Stimulated activated CD8-positive, alpha-beta memory T cell treated with anti-CD3 and anti-CD28 coated beads, Interleukin-12 subunit alpha, Interleukin-12 subunit beta, amount 100 ng/mL, for 24 hours (primary cell): ENCODE measurements around the gene WSCD1.

Experiments
- DNase-seq: peaks from one replicate; pipeline ENCODE4 v3.0.0-alpha.2; 2020; ENCODE audit errors: extremely low read depth

The WSCD1 gene

DNA sequence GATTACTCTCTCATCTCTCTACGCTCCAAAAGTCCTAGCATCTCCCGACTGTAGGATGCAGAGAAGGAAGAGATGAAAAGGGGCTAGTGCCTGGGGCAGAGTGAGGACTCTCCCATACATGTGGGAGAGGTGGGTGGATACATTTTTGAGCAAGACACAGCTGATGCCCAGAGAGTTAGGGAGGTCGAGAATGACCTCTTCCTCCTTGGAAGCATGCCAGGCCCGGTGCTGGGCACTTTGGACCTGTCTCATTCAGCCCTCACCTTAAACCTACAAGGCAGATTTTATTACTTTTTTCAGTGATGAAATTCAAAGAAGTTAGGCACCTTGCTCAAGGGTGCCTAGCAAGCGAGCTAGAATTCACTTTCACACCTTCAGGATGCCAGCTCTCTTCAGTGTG is 38.2 kb downstream of the WSCD1 start:
- no peak for DNase-seq

DNA sequence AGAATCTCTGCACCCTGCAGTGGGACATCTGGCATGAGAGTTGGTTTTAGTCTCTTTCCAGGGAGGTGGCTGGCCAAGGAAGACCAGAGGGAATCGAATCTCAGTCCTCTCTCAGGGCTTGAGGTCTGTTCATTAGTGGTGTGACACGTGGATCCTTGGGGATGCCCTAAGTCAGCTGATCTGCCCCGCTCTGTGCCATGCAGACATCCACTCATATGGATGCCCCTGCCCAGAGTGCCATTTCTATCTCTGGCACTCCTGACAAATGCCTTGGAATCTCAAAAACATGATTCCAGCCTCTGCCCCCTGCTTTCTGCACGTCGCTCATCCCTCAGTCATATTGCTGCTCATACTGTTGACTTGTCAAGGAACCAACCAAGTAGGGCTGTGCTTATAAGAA is 38.8 kb downstream of the WSCD1 start:
- DNase-seq = no peak

DNA sequence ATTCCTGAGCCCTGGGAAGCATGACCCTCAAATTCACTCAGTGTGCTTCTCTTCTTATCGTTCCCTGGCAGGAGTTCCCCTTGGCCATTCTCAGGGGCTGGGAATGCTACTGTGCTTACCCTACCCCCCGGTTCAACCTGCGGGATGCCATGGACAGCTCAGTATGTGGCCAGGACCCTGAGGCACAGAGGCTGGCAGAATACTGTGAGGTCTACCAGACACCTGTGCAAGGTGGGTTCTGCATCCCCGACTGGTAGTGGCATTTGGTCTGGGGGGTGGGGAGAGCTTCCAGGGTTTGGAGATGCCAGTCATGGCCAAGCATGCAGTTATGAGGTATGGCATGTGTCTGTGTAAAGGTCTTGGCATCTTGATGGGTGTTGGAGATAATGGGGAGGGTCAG is 39.4 kb downstream of the WSCD1 start:
- no peak for DNase-seq

DNA sequence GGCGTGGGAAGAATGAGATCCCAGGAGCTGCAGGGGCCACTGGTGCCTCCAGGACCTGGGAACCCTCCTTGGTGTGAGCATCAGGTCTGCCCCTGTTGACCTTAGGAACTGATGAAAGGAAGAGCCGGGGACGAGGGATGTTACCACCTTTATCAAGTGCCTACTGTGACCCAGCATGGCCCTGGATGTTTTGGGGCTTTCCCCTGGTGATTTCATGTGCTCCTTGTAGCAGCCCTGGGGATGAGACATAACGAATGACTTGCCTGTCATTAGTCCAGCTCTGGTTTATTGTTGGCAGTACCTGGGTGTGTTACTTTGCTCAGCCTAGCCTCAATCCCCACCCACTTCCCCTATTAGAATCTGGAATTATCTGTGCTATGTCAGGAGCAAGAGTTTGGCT is 39.9 kb downstream of the WSCD1 start:
- no peak for DNase-seq

- DNase-seq = no peak
Observed at GRCh38 chr17:6110592-6110991, 40.4 kb downstream of the WSCD1 start.

DNA sequence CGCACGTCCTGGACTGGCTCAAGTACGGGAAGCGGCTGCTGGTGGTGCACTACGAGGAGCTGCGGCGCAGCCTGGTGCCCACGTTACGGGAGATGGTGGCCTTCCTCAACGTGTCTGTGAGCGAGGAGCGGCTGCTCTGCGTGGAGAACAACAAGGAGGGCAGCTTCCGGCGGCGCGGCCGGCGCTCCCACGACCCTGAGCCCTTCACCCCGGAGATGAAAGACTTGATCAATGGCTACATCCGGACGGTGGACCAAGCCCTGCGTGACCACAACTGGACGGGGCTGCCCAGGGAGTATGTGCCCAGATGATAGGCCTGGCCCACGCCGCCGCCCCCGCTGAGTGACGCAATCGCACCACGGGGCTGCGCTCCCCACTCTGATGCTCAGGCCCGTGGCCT is 50.2 kb downstream of the WSCD1 start:
- DNase-seq = no peak

DNA sequence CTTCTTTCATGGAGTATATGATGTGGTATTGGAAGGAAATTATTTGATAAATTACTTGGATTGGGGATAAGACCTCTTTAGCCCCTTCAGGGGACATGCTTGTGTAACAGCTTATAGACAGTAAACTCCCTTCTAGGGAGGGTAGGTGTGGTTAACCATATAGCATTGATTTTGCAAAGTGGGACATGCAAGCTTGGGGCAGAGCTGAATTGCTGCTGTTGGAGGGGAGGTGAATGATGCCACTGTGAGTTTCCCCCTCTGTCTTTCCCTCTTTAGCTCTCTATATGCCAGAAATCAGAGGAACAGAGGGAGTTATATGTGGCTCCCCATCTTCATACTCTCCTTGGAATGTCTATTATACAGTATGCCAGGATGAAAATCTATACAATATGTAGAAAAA is 54.7 kb downstream of the WSCD1 start:
- DNase-seq = no peak

DNA sequence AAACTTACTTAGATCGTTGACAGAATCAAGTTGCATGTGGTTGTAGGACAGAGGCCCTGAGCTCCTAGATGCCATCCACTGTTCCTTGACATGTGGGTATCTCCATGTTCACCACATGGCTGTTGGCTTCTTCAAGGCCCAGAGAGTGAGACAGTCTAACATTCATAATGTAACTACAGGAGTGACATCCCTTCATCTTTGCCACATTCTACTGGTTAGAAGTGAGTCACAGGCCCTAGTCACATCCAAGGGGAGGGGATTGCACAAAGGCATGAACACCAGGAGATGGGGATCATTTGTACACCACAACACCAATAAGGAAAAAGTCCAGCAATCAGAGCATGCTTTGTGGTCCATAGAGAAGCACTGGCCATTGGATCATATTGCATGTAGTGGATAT is 56.6 kb downstream of the WSCD1 start:
- DNase-seq = no peak

DNA sequence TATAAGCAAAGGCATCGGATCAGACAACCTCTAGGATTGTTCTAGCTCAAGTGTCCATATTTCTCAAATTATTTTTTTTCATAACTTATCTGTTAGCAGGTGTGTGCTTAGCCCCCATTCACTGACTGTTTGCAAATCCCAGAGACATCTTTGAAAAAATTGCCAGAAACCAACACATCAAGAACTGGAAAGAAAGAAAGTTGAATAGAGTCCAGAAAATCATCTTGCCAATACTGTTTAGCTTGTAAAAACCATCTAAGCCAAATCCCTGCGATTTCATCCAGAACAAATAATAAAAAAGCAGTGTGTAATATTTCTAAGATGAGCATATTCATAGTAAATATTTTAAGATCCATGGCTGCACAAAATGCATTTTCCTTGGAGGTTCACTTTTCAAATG is 64.5 kb downstream of the WSCD1 start:
- no peak for DNase-seq

GRCh38 chr17:6135236-6135635 is 65.1 kb downstream of the WSCD1 start:
- no peak for DNase-seq

- DNase-seq = no peak
Observed at GRCh38 chr17:6135996-6136395, 65.8 kb downstream of the WSCD1 start.

- DNase-seq = no peak
Observed at GRCh38 chr17:6137716-6138502, 67.7 kb downstream of the WSCD1 start.

- DNase-seq = no peak
Observed at GRCh38 chr17:6138761-6139446, 68.7 kb downstream of the WSCD1 start.

DNA sequence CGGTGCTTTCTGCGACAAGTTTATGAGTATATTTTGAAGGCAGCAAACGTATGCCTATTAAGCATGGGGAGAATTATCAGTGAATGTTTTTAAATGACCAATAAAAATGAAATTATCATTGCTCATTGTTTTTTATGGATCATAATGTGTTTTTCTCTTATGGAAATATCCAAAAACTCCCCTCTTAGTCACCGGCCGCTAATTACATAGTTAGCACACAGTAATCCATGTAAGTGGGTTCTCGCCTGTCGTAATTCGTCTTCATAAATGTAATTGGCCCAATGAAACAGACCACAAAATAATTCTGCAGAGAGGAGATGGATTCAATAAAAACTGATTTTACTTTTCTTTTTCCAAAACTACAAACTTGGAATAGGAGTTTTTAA is 69.3 kb downstream of the WSCD1 start:
- DNase-seq = no peak

GRCh38 chr17:6140188-6140587 is 70.0 kb downstream of the WSCD1 start:
- no peak for DNase-seq

DNA sequence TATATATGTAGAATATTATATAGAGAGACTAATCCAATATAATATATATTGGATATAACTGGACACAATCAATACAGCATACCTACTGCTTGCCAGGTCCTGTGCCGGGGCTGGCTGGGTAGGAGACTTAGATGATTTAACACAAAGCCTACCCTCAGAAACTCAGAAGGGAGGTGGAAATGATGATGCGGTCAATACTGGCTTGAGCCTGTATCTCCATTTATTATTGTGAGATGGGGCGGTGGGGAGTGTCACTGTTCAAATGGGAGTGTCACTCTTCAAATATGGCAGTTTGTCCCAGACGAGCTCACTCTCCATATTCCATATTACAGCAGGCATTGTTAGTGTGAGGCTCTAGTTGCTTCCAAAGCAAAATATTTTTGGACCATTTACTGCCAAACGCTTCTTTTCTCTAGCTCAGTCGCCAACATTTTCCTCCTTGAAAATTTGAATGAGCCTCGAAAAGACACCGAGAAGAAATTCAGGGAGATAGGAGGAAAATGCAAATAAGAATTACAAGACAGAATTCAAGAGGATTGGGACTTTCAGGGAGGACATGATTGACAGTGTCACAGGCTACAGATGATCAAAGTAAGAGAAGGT is 70.7 kb downstream of the WSCD1 start:
- DNase-seq = no peak

GRCh38 chr17:6142701-6143100 is 72.5 kb downstream of the WSCD1 start:
- DNase-seq = no peak

- DNase-seq = no peak
Observed at GRCh38 chr17:6145946-6146345, 75.8 kb downstream of the WSCD1 start.

DNA sequence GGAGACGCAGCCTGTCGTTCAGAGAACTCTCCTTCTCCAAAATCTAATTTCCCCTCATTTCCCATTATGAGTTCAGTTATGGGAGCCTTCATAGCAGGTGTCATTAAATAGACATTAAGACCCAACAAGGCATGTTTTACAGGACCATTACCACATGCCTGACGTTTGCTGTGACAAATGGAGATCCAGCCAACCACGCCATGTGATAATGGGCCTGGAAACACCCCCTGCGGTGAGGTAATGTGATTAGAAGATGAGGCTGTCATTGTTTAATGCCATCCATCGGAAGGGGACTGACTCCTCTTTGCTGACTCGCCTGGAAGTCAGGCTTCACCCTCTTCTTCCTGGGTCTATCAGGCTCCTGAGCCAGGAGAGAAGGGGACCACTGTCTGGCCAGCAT is 76.9 kb downstream of the WSCD1 start:
- no peak for DNase-seq

DNA sequence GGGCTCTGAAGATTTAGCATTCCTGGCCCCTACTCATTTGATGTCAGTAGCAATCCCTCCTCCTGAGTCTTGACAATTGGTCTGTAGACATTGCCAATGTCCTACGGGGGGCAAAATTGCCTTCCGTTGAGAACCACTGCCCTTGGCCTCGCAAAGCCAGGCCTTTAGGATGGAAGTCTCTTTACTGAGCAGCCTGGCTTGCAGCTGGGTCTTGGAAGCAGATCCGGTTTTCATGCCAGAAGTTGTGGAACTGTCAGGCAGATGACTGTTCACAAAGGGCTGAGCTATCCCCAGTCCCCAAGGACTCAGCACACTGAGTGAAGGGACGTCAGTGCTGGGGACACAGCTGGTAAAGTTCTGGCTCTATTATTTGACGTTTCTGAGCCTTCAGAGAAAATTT is 83.2 kb downstream of the WSCD1 start:
- no peak for DNase-seq

DNA sequence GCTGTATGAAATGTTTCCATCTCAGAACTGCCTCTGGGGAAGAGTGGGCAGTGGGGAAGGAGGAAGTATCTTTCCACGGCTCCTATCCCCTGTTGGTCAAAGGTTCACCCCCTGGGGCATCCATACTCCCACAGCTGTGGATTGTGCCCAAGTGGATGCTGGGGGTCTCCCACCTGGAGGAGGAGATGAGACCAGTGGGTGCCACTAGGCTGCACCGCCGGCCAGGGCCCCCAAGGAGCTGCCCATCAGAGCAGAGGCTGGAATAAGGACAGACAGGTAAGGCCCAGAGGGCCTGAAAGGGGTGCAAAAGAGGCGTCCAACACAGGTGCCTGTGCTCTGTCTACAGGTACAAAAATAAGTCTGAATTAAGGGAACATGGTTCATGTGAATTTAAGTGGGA is 87.5 kb downstream of the WSCD1 start:
- DNase-seq = no peak

- DNase-seq = no peak
Observed at GRCh38 chr17:6159541-6160231, 89.5 kb downstream of the WSCD1 start.

DNA sequence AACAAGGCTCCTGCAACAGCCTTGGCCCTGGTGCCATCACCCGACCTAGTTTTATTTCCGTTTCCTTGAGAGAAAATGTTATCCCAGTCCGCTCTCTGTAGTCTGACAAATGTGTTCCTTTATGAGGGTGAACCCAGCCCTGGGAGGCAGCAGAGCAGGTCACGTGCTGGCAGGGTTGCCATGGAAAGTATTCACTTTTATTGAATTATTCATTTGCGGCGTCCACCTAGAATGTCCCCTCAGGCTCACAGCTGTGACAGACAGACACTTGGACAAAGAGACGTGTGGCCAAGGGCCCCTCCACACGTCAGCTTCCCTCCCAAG is 90.0 kb downstream of the WSCD1 start:
- no peak for DNase-seq
